ENCODE results near the gene SBF2. TPM values are rescaled to one million over a fixed set of nuclear protein-coding genes. Genes with fewer than 3 reads are reported as not detected.

SBF2 gene
- total RNA-seq, 1 donor from 2014 or later: 39.5 TPM

DNA sequence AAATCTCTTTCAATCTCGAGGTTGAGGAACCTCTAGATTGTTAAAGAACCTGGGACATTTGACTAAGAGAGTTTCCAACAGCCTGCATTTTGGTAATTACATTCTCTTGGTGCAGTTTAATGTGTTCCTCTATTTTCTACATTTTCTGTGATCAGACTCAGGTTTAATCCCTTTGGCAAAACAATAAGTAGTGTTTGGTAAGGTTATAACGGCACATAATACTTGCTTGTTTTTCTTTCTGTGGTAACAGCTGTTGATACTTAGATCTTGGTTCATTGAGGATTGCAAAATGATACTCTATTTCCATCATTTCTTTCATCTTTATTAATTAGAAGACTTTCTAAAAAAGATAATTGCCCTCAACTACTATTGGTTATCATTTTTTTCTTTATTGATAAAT lies 271.3 kb downstream of the SBF2 start:
- no peak overlapping the region for H3K27ac Mint-ChIP-seq

DNA sequence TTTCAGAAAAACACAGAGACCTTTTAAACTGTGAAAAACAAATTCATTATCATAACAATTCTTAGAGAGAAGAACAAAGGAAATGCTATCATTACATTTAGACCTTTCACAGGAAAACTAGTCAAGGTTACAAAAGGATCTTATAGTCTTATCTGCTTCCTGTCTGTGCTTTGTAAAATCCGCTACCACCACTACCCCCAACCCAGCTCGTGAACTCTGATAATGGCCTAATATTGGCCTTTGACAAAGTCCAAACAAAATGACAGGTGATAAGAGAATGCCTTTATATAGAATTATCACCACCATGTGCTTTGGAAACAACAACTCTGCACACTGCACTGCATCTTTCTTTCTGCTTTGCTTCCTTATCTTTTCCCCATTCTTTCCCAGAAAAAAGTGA lies 272.5 kb downstream of the SBF2 start:
- H3K27ac Mint-ChIP-seq: no peak overlapping the region
- TF ChIP-seq, protein P1, sequence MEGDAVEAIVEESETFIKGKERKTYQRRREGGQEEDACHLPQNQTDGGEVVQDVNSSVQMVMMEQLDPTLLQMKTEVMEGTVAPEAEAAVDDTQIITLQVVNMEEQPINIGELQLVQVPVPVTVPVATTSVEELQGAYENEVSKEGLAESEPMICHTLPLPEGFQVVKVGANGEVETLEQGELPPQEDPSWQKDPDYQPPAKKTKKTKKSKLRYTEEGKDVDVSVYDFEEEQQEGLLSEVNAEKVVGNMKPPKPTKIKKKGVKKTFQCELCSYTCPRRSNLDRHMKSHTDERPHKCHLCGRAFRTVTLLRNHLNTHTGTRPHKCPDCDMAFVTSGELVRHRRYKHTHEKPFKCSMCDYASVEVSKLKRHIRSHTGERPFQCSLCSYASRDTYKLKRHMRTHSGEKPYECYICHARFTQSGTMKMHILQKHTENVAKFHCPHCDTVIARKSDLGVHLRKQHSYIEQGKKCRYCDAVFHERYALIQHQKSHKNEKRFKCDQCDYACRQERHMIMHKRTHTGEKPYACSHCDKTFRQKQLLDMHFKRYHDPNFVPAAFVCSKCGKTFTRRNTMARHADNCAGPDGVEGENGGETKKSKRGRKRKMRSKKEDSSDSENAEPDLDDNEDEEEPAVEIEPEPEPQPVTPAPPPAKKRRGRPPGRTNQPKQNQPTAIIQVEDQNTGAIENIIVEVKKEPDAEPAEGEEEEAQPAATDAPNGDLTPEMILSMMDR (conservative IDR thresholded peaks at IDR 0.05): no peak
- peaks cover 12% of the 10 kb centered on the region for H3K4me1 Mint-ChIP-seq (ENCODE audit: unreplicated experiment)
- DNase-seq (ENCODE audit: extremely low spot score, unreplicated experiment): no peak
- peaks cover 11% of the 10 kb centered on the region for H3K36me3 Mint-ChIP-seq
- H3K9me3 Mint-ChIP-seq: no peaks in the 10 kb centered on the region
- H3K4me3 Mint-ChIP-seq: no peak overlapping the region
- H3K27me3 Mint-ChIP-seq: no peaks in the 10 kb centered on the region

More for the DNA sequence above, 271.3 kb downstream of the SBF2 start:
- TF ChIP-seq, protein P1 (conservative IDR thresholded peaks at IDR 0.05): no peak
- Mint-ChIP-seq H3K4me3 (no peak overlapping the region), H3K9me3 (no peaks in the 10 kb centered on the region), H3K27me3 (no peaks in the 10 kb centered on the region), H3K4me1 (ENCODE audit: unreplicated experiment) (peaks cover 12% of the 10 kb centered on the region), H3K36me3 (peaks cover 11% of the 10 kb centered on the region)
- no peak for DNase-seq (ENCODE audit: extremely low spot score, unreplicated experiment)

DNA sequence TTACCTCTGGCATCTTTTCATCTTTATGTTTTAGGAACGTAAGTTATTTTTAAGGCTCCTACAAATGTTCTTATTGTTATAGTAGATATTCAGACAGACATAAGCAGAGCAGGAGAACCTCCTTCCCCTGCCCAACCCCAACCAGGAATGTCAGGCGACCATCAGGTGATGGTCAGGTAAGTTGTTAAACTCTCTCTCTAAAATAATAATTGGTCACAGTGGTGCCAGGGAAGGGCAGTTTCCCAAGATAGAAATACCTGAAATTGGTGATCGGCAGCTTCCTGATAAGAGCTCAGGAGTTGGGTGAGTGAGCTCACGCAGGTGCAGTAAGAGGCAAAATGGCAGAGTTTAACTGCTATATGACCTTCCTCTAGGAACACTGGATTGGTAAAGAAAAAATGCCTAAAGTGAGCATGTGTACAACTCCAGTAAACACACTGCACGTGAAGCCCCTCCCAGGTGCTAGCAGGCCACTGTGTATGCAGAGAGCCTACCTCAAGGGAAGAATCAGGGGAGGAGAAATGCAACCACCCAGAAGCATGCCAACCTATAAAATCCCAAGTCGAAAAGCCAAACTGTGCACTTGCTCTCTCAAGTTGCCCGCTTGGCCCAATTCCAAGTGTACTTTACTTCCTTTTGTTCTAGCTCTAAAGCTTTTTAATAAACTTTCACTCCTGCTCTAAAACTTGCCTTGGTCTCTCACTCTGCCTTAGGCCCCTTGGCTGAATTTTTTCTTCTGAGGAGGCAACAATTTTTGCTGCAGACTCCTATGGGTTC lies 273.9 kb downstream of the SBF2 start:
- TF ChIP-seq, protein P1 (conservative IDR thresholded peaks at IDR 0.05): no peak
- H3K4me3 Mint-ChIP-seq: no peak overlapping the region
- H3K36me3 Mint-ChIP-seq: peaks cover 9% of the 10 kb centered on the region
- DNase-seq (ENCODE audit: extremely low spot score, unreplicated experiment): no peak
- H3K27me3 Mint-ChIP-seq: no peaks in the 10 kb centered on the region
- peaks cover 12% of the 10 kb centered on the region for H3K4me1 Mint-ChIP-seq (ENCODE audit: unreplicated experiment)
- H3K9me3 Mint-ChIP-seq: no peaks in the 10 kb centered on the region
- H3K27ac Mint-ChIP-seq: peak overlapping the region; percentile 33

DNA sequence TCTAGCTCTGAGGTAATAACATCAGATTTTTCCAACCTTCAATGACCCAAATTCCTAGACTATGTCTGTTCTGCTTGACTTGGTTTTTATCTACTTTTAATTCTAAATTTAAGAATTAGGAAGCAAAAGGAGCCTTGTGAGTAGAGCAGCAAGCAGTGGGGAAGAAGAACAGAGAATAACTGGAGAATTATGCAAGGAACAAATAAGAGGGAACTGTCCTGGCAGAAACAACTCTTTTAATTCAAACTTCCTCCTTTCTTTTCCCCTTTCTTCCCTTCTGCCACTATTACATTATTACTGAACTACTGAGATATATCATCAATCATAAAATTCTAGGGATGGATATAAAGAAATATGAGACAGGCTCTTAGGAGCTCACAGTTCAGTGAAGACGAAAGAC lies 276.1 kb downstream of the SBF2 start:
- no peak overlapping the region for H3K27ac Mint-ChIP-seq

DNA sequence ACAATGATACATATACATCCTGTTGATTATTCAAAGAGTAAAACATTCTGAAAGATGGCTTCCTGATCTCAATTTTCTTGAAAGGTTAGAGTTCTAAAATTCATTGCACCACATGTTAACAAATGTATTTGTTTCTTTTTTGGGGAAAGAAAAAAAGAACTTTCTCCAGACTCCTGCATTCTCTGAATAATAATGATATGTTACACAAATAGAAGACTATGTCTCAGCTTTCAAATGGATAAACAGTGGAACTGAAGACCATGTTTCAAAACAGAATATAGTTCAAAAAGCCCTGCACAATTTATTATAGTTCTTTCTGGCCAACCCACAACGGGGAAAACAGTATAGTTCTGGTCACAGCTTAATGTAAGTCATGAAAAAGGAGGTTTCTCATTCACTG lies 277.0 kb downstream of the SBF2 start:
- H3K4me3 Mint-ChIP-seq: no peak overlapping the region
- no peak for DNase-seq (ENCODE audit: extremely low spot score, unreplicated experiment)
- no peaks in the 10 kb centered on the region for H3K9me3 Mint-ChIP-seq
- peaks cover 12% of the 10 kb centered on the region for H3K4me1 Mint-ChIP-seq (ENCODE audit: unreplicated experiment)
- H3K27ac Mint-ChIP-seq: no peak overlapping the region
- H3K36me3 Mint-ChIP-seq: peaks cover 14% of the 10 kb centered on the region
- no peaks in the 10 kb centered on the region for H3K27me3 Mint-ChIP-seq
- TF ChIP-seq, protein P1 (conservative IDR thresholded peaks at IDR 0.05): no peak

More for the DNA sequence above, 276.1 kb downstream of the SBF2 start:
- Mint-ChIP-seq H3K4me1 (ENCODE audit: unreplicated experiment) (peaks cover 12% of the 10 kb centered on the region), H3K27me3 (no peaks in the 10 kb centered on the region), H3K36me3 (peaks cover 14% of the 10 kb centered on the region), H3K4me3 (no peak overlapping the region), H3K9me3 (no peaks in the 10 kb centered on the region)
- DNase-seq (ENCODE audit: extremely low spot score, unreplicated experiment): no peak
- TF ChIP-seq, protein P1 (conservative IDR thresholded peaks at IDR 0.05): no peak
